Hepatocyte (in vitro differentiated cells): ENCODE data around the gene STAC2.

Experiments used
- CTCF ChIP-seq: fragments of 200-600 bp; sonication (generic); IDR thresholded peaks from 2 replicates; pipeline ENCODE4 v1.5.1; 2016; ENCODE audit warnings: antibody characterized with exemption, mild to moderate bottlenecking; ENCODE audit not compliant: poor library complexity
- EZH2 ChIP-seq: fragments of 200-600 bp; sonication (generic); IDR thresholded peaks from 2 replicates; pipeline ENCODE4 v1.6.1; 2016; ENCODE audit warnings: antibody characterized with exemption, mild to moderate bottlenecking, borderline replicate concordance
- EZH2phosphoT487 ChIP-seq: fragments of 200-600 bp; sonication (generic); IDR thresholded peaks from one replicate; pipeline ENCODE4 v1.6.1; 2018; ENCODE audit warnings: antibody characterized with exemption, mild to moderate bottlenecking, low read depth, moderate library complexity; ENCODE audit not compliant: unreplicated experiment, severe bottlenecking

GRCh38 chr17:39271546-39271945, 45.8 kb upstream of the STAC2 start:
- TF ChIP-seq CTCF = no peak
- no peak for TF ChIP-seq EZH2phosphoT487
- no peak for TF ChIP-seq EZH2
